ENCODE results near the gene ART4.

Gene ART4

GRCh38 chr12:14810167-14810952 lies 33.0 kb downstream of the ART4 start:
- no peak for DNase-seq

GRCh38 chr12:14803830-14804160 lies 39.5 kb downstream of the ART4 start:
- DNase-seq = no peak

GRCh38 chr12:14803011-14803829 lies 40.1 kb downstream of the ART4 start, which contains the start of the genes C12orf60 and WBP11:
Gene C12orf60, plus strand, starts transcription at chr12:14803670. Its CDS starts 19,266 bp downstream, at chr12:14822936.
Gene WBP11, minus strand, starts transcription at chr12:14803478. Its CDS starts 2,095 bp downstream, at chr12:14801383.
- peak; percentile 89 for DNase-seq

GRCh38 chr12:14802721-14803010 lies 40.7 kb downstream of the ART4 start:
- DNase-seq = no peak

- no peak for DNase-seq
Measured at GRCh38 chr12:14802247-14802646, 41.1 kb downstream of the ART4 start.

- no peak for DNase-seq
Measured at GRCh38 chr12:14795028-14795448, 48.3 kb downstream of the ART4 start.

- no peak for DNase-seq
Measured at GRCh38 chr12:14785568-14785967, 57.8 kb downstream of the ART4 start.

- no peak for DNase-seq
Measured at GRCh38 chr12:14784471-14784870, 58.9 kb downstream of the ART4 start.

GRCh38 chr12:14782756-14783155 lies 60.6 kb downstream of the ART4 start:
- no peak for DNase-seq

GRCh38 chr12:14781563-14781962 lies 61.8 kb downstream of the ART4 start:
- no peak for DNase-seq

GRCh38 chr12:14780859-14781258 lies 62.5 kb downstream of the ART4 start:
- DNase-seq = no peak

GRCh38 chr12:14779834-14780233 lies 63.5 kb downstream of the ART4 start:
- no peak for DNase-seq

- DNase-seq = no peak
Measured at GRCh38 chr12:14777271-14777670, 66.1 kb downstream of the ART4 start.

- DNase-seq = no peak
Measured at GRCh38 chr12:14776236-14776961, 66.9 kb downstream of the ART4 start.

GRCh38 chr12:14775636-14775980 lies 67.7 kb downstream of the ART4 start:
- no peak for DNase-seq
